ENCODE results near the gene POLR2L.

The POLR2L gene

GRCh38 chr11:815675-816432, 26.5 kb downstream of the POLR2L start:
- H3K4me3 ChIP-seq (ENCODE audit: low read depth, low read length): no peak overlapping the region
- DNase-seq (ENCODE audit: low read depth): no peak
- no peak for TF ChIP-seq CTCF (IDR thresholded peaks at IDR 0.05; ENCODE audit: insufficient read depth, low read depth, low read length, missing control alignments)

DNA sequence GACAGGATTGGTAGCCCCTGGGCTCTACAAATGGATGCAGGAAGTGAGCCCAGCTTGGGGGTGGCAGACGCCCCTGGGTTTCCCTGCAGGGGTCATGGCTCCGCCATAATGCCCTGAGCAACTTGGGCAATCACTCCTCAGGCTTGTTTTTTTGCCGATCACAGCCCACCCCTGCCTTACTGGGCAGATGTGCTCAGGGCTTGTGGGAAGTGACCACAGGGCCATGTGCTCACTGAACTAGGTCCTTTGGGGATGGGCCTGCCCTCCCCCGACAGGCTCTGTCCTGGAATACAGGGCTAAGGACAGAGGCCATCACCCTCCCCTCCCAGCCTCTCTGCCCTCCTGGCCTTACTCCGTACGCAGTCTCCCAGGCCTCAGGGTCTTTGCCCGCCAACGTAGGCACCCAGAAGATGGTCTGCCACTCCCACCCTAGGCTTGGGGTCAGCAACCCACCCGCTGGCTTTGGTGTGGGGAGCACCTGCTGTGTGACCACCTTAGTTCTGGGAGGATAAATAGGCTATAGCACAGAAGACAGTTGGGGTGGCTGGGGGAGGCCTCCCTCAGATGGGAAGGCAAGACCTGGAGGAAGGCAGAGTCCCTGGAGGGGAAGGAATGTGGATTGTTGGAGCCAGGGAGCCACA, 28.8 kb downstream of the POLR2L start:
- no peak for DNase-seq (ENCODE audit: low read depth)
- no peak overlapping the region for H3K4me3 ChIP-seq (ENCODE audit: low read depth, low read length)
- no peak for TF ChIP-seq CTCF (IDR thresholded peaks at IDR 0.05; ENCODE audit: insufficient read depth, low read depth, low read length, missing control alignments)

GRCh38 chr11:813072-813455, 29.3 kb downstream of the POLR2L start:
- DNase-seq (ENCODE audit: low read depth): no peak
- no peak overlapping the region for H3K4me3 ChIP-seq (ENCODE audit: low read depth, low read length)
- TF ChIP-seq CTCF (IDR thresholded peaks at IDR 0.05; ENCODE audit: insufficient read depth, low read depth, low read length, missing control alignments): no peak

DNA sequence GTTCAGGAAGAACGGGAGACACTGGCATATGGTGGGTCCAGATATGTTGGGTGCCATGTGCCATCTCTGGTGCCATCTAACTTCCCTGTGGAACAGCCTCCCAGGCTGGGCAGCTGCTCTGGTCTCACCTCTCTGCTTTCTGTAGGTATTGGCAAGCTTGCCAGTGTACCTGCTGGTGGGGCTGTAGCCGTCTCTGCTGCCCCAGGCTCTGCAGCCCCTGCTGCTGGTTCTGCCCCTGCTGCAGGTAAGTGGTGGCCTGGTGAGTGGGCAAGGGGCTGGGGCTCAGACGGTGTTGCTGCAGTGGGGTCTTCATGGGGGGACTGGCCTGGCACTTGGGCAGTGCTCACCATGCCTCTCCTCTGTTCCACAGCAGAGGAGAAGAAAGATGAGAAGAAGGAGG, 29.9 kb downstream of the POLR2L start:
- no peak for TF ChIP-seq CTCF (IDR thresholded peaks at IDR 0.05; ENCODE audit: insufficient read depth, low read depth, low read length, missing control alignments)
- no peak for DNase-seq (ENCODE audit: low read depth)
- H3K4me3 ChIP-seq (ENCODE audit: low read depth, low read length): no peak overlapping the region

GRCh38 chr11:811446-812245, 30.7 kb downstream of the POLR2L start:
- H3K4me3 ChIP-seq (ENCODE audit: low read depth, low read length): peak overlapping the region; percentile 72
- no peak for TF ChIP-seq CTCF (IDR thresholded peaks at IDR 0.05; ENCODE audit: insufficient read depth, low read depth, low read length, missing control alignments)
- no peak for DNase-seq (ENCODE audit: low read depth)

- peak; percentile 46 for DNase-seq (ENCODE audit: low read depth)
- peak overlapping the region; percentile 72 for H3K4me3 ChIP-seq (ENCODE audit: low read depth, low read length)
- no peak for TF ChIP-seq CTCF (IDR thresholded peaks at IDR 0.05; ENCODE audit: insufficient read depth, low read depth, low read length, missing control alignments)
These were observed 32.2 kb downstream of the POLR2L start for GRCh38 chr11:810040-810567.
